Measurements from ENCODE around the gene FARS2. TPM values are rescaled to one million over a fixed set of nuclear protein-coding genes. Genes with fewer than 3 reads are reported as not detected.

Gene FARS2
- polyA plus RNA-seq, 1 experiment: 17.9 TPM

DNA sequence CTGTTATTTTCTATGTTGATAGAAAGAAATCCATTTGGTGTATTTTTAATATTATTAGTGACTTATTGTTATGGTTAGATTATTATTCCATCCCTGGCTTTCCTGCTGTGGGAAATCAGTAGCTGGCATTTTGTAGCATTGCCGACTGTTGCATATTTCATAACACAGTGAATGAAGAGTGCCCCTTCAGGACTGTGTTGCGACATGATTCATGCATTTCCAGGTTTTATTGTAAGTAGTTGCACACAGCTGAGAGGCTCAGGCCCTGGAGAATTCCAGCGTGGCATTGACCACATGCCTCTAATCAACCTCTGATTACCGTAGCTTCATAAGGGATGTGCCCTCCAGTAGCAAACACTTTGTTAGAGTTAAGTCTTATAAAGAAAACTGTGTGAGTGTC is 263.9 kb downstream of the FARS2 start:
- H3K4me3 ChIP-seq (ENCODE audit: low read depth, low read length): no peak overlapping the region
- H3K36me3 ChIP-seq (ENCODE audit: control insufficient read depth, insufficient read depth, low read length): no peaks in the 10 kb centered on the region
- H3K27me3 ChIP-seq (ENCODE audit: control insufficient read depth, insufficient read depth, low read length): no peaks in the 10 kb centered on the region
- ChIA-PET POLR2A (interaction anchor here (0.8 kb wide), 1 partner anchor 10 kb away, joined by 3 read pairs; no protein-coding TSS in a partner anchor), CTCF (interaction anchor here (1.2 to 1.7 kb wide), 2 partner anchors 10 to 54 kb away, joined by 4 to 5 read pairs; no protein-coding TSS in a partner anchor)
- peak; percentile 45 for DNase-seq (ENCODE audit: low read depth)
- TF ChIP-seq, protein P1, sequence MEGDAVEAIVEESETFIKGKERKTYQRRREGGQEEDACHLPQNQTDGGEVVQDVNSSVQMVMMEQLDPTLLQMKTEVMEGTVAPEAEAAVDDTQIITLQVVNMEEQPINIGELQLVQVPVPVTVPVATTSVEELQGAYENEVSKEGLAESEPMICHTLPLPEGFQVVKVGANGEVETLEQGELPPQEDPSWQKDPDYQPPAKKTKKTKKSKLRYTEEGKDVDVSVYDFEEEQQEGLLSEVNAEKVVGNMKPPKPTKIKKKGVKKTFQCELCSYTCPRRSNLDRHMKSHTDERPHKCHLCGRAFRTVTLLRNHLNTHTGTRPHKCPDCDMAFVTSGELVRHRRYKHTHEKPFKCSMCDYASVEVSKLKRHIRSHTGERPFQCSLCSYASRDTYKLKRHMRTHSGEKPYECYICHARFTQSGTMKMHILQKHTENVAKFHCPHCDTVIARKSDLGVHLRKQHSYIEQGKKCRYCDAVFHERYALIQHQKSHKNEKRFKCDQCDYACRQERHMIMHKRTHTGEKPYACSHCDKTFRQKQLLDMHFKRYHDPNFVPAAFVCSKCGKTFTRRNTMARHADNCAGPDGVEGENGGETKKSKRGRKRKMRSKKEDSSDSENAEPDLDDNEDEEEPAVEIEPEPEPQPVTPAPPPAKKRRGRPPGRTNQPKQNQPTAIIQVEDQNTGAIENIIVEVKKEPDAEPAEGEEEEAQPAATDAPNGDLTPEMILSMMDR (IDR thresholded peaks at IDR 0.05; ENCODE audit: insufficient read depth, low read depth, low read length): no peak

DNA sequence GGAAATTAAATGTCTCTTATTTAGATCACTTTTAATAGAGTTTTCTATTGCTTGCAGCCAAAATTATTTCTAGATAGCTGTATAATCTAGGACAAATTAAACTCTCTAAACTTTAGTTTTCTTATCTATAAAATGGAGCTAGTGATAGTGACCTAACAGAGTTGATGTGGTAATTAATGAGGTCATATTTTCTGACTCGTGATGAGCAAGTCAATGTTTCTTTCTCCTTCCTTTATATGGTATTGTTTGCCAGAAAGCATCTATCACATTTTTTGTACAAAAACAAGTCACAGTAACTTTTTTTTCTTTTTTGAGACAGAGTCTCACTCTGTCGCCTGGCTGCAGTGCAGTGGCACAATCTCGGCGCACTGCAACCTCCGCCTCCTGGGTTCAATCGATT is 267.7 kb downstream of the FARS2 start:
- Histone ChIP-seq H3K36me3 (ENCODE audit: control insufficient read depth, insufficient read depth, low read length) (no peaks in the 10 kb centered on the region), H3K27me3 (ENCODE audit: control insufficient read depth, insufficient read depth, low read length) (no peaks in the 10 kb centered on the region), H3K4me3 (ENCODE audit: low read depth, low read length) (no peak overlapping the region)
- no peak for DNase-seq (ENCODE audit: low read depth)
- ChIA-PET CTCF (interaction anchor here (0.7 kb wide), 1 partner anchor 59 kb away, joined by 5 read pairs; no protein-coding TSS in a partner anchor), POLR2A (no interaction called here)
- TF ChIP-seq, protein P1 (IDR thresholded peaks at IDR 0.05; ENCODE audit: insufficient read depth, low read depth, low read length): no peak

GRCh38 chr6:5529733-5530132 is 268.4 kb downstream of the FARS2 start:
- no peak for DNase-seq (ENCODE audit: low read depth)
- ChIA-PET CTCF (interaction anchor here (1.8 kb wide), 1 partner anchor 59 kb away, joined by 3 read pairs; no protein-coding TSS in a partner anchor), POLR2A (no interaction called here)
- H3K36me3 ChIP-seq (ENCODE audit: control insufficient read depth, insufficient read depth, low read length): no peaks in the 10 kb centered on the region
- H3K4me3 ChIP-seq (ENCODE audit: low read depth, low read length): no peak overlapping the region
- TF ChIP-seq, protein P1 (IDR thresholded peaks at IDR 0.05; ENCODE audit: insufficient read depth, low read depth, low read length): no peak
- H3K27me3 ChIP-seq (ENCODE audit: control insufficient read depth, insufficient read depth, low read length): no peaks in the 10 kb centered on the region

- H3K4me3 ChIP-seq (ENCODE audit: low read depth, low read length): no peak overlapping the region
- no peaks in the 10 kb centered on the region for H3K27me3 ChIP-seq (ENCODE audit: control insufficient read depth, insufficient read depth, low read length)
- DNase-seq (ENCODE audit: low read depth): no peak
- CTCF ChIA-PET: interaction anchor here (1.8 kb wide), 1 partner anchor 60 kb away, joined by 3 read pairs; no protein-coding TSS in a partner anchor
- POLR2A ChIA-PET: no interaction called here
- TF ChIP-seq, protein P1 (IDR thresholded peaks at IDR 0.05; ENCODE audit: insufficient read depth, low read depth, low read length): no peak
- no peaks in the 10 kb centered on the region for H3K36me3 ChIP-seq (ENCODE audit: control insufficient read depth, insufficient read depth, low read length)
These were observed 269.8 kb downstream of the FARS2 start for GRCh38 chr6:5531161-5531560.

DNA sequence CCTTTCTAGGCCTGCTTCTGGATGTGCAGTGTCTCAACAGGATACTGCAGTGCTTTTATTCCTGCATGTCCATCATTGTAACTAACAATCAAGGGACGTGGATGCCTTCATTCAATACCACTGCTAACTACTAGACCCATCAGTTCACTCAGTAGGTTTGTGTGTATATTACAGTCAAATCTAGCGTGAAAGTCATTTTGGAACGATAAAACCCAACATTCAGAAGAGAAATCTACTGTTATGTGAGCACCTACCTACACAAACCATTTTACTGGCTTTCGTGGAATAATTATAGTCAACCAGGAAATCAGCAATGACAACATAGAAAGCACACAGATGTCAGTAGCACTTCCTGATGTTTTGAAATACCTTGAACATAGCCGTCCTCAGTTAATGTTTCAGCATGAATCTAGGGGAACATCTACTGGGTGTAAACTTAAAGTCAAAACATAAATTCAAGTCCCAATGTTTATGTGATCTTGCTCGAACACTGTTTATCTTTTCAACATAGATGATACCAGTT is 270.6 kb downstream of the FARS2 start:
- CTCF ChIA-PET: no interaction called here
- DNase-seq (ENCODE audit: low read depth): no peak
- TF ChIP-seq, protein P1 (IDR thresholded peaks at IDR 0.05; ENCODE audit: insufficient read depth, low read depth, low read length): no peak
- POLR2A ChIA-PET: no interaction called here
- H3K36me3 ChIP-seq (ENCODE audit: control insufficient read depth, insufficient read depth, low read length): no peaks in the 10 kb centered on the region
- H3K4me3 ChIP-seq (ENCODE audit: low read depth, low read length): no peak overlapping the region
- H3K27me3 ChIP-seq (ENCODE audit: control insufficient read depth, insufficient read depth, low read length): no peaks in the 10 kb centered on the region
